B cell (primary cell): ENCODE results near the gene FTSJ3.

Source experiments
- EZH2 ChIP-seq: IDR thresholded peaks from 2 replicates; pipeline ENCODE4 v1.6.1; 2012; ENCODE audit warnings: borderline replicate concordance, low read depth, mild to moderate bottlenecking, moderate library complexity, low read length; ENCODE audit not compliant: insufficient read depth, poor library complexity, severe bottlenecking
- TF ChIP-seq, protein P1 (sequence below): fragments of 200-600 bp; IDR thresholded peaks from one replicate; pipeline ENCODE4 v1.8.0; 2022; ENCODE audit warnings: antibody characterized with exemption, mild to moderate bottlenecking

DNA sequence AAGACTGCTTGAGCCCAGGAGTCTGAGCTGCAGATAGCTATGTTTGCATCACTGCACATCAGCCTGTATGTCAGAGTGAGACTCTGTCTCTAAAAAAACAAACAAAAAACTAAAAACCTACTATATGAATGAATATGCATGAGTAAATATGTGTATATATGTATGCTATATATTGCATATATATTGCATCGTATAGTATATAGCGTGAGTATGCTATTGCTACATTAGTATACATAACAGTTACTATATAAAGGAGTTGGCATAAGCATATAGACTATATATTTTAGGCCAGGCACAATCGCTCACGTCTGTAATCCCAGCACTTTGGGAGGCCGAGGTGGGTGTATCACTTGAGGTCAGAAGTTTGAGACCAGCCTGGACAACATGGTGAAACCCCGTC lies 37.4 kb downstream of the FTSJ3 start:
- TF ChIP-seq, protein P1, sequence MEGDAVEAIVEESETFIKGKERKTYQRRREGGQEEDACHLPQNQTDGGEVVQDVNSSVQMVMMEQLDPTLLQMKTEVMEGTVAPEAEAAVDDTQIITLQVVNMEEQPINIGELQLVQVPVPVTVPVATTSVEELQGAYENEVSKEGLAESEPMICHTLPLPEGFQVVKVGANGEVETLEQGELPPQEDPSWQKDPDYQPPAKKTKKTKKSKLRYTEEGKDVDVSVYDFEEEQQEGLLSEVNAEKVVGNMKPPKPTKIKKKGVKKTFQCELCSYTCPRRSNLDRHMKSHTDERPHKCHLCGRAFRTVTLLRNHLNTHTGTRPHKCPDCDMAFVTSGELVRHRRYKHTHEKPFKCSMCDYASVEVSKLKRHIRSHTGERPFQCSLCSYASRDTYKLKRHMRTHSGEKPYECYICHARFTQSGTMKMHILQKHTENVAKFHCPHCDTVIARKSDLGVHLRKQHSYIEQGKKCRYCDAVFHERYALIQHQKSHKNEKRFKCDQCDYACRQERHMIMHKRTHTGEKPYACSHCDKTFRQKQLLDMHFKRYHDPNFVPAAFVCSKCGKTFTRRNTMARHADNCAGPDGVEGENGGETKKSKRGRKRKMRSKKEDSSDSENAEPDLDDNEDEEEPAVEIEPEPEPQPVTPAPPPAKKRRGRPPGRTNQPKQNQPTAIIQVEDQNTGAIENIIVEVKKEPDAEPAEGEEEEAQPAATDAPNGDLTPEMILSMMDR: no peak
- no peak for TF ChIP-seq EZH2
